Activated CD8-positive, alpha-beta T cell treated with anti-CD3 and anti-CD28 coated beads, Interleukin-2, amount 10 ng/mL, durations not matched to agents 7 days and 5 days (primary cell): ENCODE data around the gene INO80B. TPM values are rescaled to one million over a fixed set of nuclear protein-coding genes. Genes with fewer than 3 reads are reported as not detected.
"Not testable (repeated sequence)": the region's sequence is repeated elsewhere in the genome, so short reads cannot be mapped to it uniquely, and the experiment has no call there.

Experiments used
- ATAC-seq: fragments of 150-1000 bp; cut with Tn5 transposase; one replicate; pipeline ENCODE4 v1.10.0; 2021; ENCODE audit warnings: moderate library complexity
- CTCF ChIA-PET: fragments of 350-600 bp; sonication (Branson Sonifier 250); formaldehyde crosslinking; loops from one replicate; lab custom pipeline; 2021; ENCODE audit warnings: antibody characterized with exemption; lab: Charles Lee
- POLR2A ChIA-PET: fragments of 350-600 bp; sonication (Branson Sonifier 250); formaldehyde crosslinking; loops from one replicate; lab custom pipeline; 2021; ENCODE audit warnings: antibody characterized with exemption; lab: Charles Lee
- DNase-seq: peaks from one replicate; pipeline ENCODE4 v3.0.0-alpha.2; 2020
- H3K27ac Mint-ChIP-seq: one replicate; pipeline ENCODE4 v1.8.0; 2021; ENCODE audit warnings: mild to moderate bottlenecking, mixed read lengths
- H3K27me3 Mint-ChIP-seq: one replicate; pipeline ENCODE4 v1.8.0; 2021; ENCODE audit warnings: low read depth, mixed read lengths
- H3K36me3 Mint-ChIP-seq: one replicate; pipeline ENCODE4 v1.8.0; 2021; ENCODE audit warnings: low read depth, mixed read lengths
- H3K4me1 Mint-ChIP-seq: one replicate; pipeline ENCODE4 v1.8.0; 2021; ENCODE audit warnings: low read depth, mixed read lengths
- H3K4me3 Mint-ChIP-seq: one replicate; pipeline ENCODE4 v1.8.0; 2021; ENCODE audit warnings: mild to moderate bottlenecking, mixed read lengths
- H3K9me3 Mint-ChIP-seq: one replicate; pipeline ENCODE4 v1.8.0; 2022; ENCODE audit warnings: mixed read lengths; ENCODE audit not compliant: insufficient read depth
- total RNA-seq, 2 experiments: library from RNA; stranded (reverse); gene quantifications; one replicate each; pipeline ENCODE4 v1.2.3, GENCODE V29; 2021

The INO80B gene
- total RNA-seq, 2 experiments from 2014 or later = 25.7 to 29.1 TPM

DNA sequence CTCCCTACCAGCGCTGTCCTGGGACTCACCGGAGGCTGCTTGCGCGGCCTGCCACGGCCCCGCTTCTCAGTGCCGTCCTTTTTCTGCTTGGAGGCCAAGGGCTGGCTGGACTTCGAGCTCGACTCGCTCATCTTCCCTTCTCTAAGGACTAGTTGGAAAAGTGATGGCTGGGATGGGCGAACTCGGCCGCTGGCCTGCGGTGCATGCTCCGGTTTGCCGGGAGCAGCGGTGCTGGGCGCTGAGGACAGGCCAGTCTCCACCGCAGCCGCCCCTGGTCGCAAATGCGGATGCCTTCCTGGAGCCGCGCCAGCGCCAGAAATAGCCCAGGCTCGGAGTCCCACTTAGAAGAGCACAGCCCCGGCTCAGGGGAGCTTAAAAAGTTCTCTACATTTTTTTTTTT is 36.6 kb upstream of the INO80B start:
- ChIA-PET CTCF (interaction anchor here (1.0 to 1.2 kb wide), 2 partner anchors 40 to 113 kb away, joined by 3 to 4 read pairs; partner anchors contain the start of gene WBP1), POLR2A (interaction anchor here (0.6 kb wide), 1 partner anchor 82 kb away, joined by 3 read pairs; no protein-coding TSS in a partner anchor)
- H3K4me3 Mint-ChIP-seq = no peak overlapping the region

DNA sequence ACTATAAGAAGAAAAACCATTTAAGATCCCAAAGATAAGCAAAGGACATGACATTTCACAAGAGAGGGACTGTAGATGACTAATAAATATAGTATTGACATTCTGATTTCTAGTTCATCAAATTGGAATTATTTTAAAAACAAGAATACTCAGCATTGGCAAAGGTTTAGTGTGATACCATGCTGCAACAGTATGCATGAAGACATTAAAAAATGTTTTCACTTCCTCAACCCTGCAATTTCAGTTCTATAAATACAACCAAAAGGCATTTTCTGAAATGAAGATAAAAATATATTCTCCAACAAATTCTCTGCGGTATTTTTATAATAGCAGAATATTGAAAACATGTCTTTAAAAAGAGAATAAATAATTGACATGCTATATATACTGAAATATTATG is 35.5 kb upstream of the INO80B start:
- CTCF ChIA-PET = interaction anchor here (0.9 to 1.0 kb wide), 2 partner anchors 27 to 112 kb away, joined by 3 read pairs; no protein-coding TSS in a partner anchor
- peaks cover 43% of the 10 kb centered on the region for H3K4me1 Mint-ChIP-seq

More for the DNA sequence above, 36.6 kb upstream of the INO80B start:
- DNase-seq = no peak
- Mint-ChIP-seq H3K27ac (no peak overlapping the region), H3K4me1 (peaks cover 49% of the 10 kb centered on the region), H3K9me3 (no peaks in the 10 kb centered on the region), H3K27me3 (no peaks in the 10 kb centered on the region), H3K36me3 (peaks cover 6% of the 10 kb centered on the region)
- no peak for ATAC-seq

DNA sequence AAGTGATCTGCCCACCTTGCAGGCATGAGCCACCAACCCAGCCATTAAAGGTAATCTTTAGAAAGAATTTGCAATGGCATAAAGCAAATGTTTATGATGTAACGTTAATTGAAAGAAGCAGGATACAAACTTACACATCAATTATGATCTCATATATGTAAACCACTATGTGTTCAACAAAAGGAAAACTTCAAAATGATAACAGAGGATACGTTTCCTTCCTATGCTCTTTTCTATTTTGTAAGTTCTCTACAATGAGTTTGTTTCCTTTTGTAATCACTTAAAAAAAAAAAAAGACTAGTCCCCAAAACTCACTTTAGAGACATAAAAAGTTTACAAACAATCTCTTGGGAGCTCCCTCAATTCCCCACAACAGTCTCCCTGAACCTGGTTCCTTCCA is 34.9 kb upstream of the INO80B start:
- no peak for ATAC-seq
- ChIA-PET CTCF (interaction anchor here (1.0 kb wide), 1 partner anchor 166 kb away, joined by 3 read pairs; no protein-coding TSS in a partner anchor), POLR2A (no interaction called here)
- Mint-ChIP-seq H3K27ac (peak overlapping the region; percentile 5), H3K9me3 (no peaks in the 10 kb centered on the region), H3K36me3 (peaks cover 12% of the 10 kb centered on the region), H3K4me3 (no peak overlapping the region), H3K27me3 (no peaks in the 10 kb centered on the region), H3K4me1 (peaks cover 40% of the 10 kb centered on the region)
- no peak for DNase-seq

More for the DNA sequence above, 35.5 kb upstream of the INO80B start:
- H3K4me3 Mint-ChIP-seq = no peak overlapping the region
- POLR2A ChIA-PET = interaction anchor here (0.6 kb wide), 1 partner anchor 45 kb away, joined by 3 read pairs; no protein-coding TSS in a partner anchor
- no peaks in the 10 kb centered on the region for H3K27me3 Mint-ChIP-seq
- ATAC-seq (no peak), DNase-seq (no peak)
- peaks cover 8% of the 10 kb centered on the region for H3K36me3 Mint-ChIP-seq
- no peaks in the 10 kb centered on the region for H3K9me3 Mint-ChIP-seq
- H3K27ac Mint-ChIP-seq = no peak overlapping the region

DNA sequence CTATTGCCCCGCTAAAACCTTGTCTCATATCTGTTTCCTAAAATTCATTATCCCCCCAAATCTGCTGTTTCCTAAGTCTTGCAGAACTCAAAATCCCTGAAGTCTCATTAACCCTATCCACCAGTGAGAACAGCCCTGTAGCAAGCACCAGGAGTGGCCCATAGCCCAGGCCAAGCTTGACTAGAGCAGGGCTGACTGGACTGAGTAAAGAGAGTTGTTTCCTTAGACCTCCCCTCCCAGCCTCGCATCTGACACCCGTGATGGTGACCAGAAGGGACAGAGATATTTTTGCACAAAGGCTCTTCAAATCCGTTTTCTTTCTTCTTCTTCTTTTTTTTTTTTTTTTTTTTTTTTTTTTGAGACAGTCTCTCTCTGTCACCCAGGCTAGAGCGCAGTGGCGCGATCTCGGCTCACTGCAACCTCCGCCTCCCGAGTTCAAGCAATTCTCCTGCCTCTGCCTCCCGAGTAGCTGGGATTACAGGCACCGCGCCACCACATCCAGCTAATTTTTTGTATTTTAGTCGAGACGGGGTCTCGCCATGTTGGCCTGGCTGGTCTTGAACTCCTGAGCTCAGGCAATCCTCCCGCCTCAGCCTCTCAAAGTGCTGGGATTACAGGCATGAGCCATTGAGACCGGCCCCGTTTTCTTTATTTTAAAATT is 34.3 kb upstream of the INO80B start:
- H3K36me3 Mint-ChIP-seq = peaks cover 18% of the 10 kb centered on the region
- H3K4me3 Mint-ChIP-seq = peak overlapping the region; percentile 100
- not testable (repeated sequence) for DNase-seq, H3K9me3 Mint-ChIP-seq, ATAC-seq, H3K27me3 Mint-ChIP-seq
- H3K27ac Mint-ChIP-seq = peak overlapping the region; percentile 100
- POLR2A ChIA-PET = interaction anchor here (0.7 to 2.8 kb wide), 10 partner anchors 9 to 242 kb away, joined by 3 to 14 read pairs (median 4); partner anchors contain the start of genes INO80B and MOB1A
- CTCF ChIA-PET = interaction anchor here (1.0 to 2.1 kb wide), 6 partner anchors 19 to 165 kb away, joined by 3 to 8 read pairs (median 4); partner anchors contain the start of genes INO80B and WBP1
- peaks cover 38% of the 10 kb centered on the region for H3K4me1 Mint-ChIP-seq

DNA sequence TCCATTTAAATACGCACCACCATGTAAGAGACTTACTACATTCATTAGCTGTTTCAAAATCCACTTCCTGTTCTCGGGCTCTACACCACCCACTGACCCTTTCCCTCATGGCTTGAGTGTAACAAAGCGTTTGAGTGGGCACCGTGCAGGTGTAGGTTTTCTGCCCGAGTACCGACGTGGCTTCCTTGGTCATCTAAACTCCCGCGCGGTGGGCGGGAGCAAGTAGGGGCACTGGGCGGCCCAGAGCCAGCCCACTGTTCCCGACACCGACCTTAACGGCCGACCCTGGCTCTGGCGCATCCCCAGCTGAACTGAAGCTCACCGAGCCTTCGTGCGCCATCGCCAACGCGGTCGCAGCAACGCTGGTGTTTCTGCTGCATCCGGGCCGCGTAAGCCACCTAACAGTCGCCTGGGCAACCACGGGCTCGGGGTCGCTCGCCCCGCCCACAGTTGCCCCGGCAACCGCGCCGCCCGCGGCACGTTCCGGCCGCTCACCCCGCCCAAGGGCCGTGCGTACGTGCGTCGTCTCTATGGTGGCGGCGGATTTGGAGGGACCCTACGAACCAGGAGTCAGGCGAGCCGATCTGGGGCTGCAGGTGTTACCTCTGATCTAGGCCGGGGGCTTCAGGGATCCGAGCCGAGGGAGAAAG is 33.5 kb upstream of the INO80B start, which contains the start of the genes C2orf81 and WDR54:
C2orf81 (minus strand) TSS at position 399 of the 650 bp plus-strand sequence; CDS start at position 340, 59 bp downstream.
WDR54 (plus strand) TSS at position 510 of the 650 bp plus-strand sequence. CDS start 424 bp downstream, outside the sequence.
- peak; percentile 96 for DNase-seq
- CTCF ChIA-PET = interaction anchor here (0.9 to 2.1 kb wide), 7 partner anchors 20 to 111 kb away, joined by 3 to 8 read pairs (median 4); partner anchors contain the start of genes INO80B and WBP1
- POLR2A ChIA-PET = interaction anchor here (0.7 to 2.8 kb wide), 10 partner anchors 8 to 243 kb away, joined by 3 to 14 read pairs (median 4); partner anchors contain the start of genes INO80B and MOB1A
- Mint-ChIP-seq H3K27ac (peak within 1 kb of the TSS; percentile 100), H3K9me3 (no peaks in the 10 kb centered on the region), H3K4me1 (peaks cover 33% of the 10 kb centered on the region), H3K4me3 (peak within 1 kb of the TSS; percentile 100), H3K27me3 (no peaks in the 10 kb centered on the region), H3K36me3 (peaks cover 20% of the 10 kb centered on the region)
- ATAC-seq = peak; percentile 85

DNA sequence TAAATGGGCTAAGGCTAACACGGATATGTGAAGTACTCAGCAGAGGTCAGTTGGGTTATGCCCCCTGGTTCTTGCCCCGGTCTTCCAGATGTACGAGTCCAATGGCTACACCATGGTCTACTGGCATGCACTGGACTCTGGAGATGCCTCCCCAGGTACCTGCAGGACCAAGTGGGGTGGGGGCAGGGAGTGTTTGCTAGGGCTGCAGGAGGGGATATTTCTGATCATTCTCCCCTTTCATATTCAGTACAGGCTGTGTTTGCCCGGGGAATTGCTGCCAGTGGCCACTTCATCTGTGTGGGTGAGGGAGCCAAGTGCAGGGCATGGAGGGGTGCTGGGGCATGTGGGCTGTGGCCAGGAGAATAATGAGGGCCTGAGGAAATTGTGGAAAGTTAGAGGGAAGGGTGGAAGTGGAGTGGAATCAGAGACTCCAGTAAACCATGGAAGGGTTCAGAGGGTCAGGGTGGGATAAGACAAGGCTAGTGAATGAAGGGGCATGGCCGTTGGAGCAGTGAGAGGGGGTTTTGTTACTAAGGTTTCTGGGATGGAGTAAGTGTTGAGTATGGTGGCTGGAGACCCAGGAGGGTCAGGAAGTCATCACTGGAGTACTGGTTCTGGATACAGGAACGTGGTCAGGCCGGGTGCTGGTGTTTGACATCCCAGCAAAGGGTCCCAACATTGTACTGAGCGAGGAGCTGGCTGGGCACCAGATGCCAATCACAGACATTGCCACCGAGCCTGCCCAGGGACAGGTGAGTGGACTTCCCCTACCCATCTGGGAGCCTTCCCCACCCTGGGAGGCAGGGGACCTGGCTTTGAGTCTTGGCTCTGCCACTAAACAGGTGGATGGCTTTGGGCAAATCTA is 31.4 kb upstream of the INO80B start:
- CTCF ChIA-PET = no interaction called here
- H3K27me3 Mint-ChIP-seq = no peaks in the 10 kb centered on the region
- POLR2A ChIA-PET = interaction anchor here (1.3 kb wide), 1 partner anchor 34 kb away, joined by 4 read pairs; no protein-coding TSS in a partner anchor
- ATAC-seq (no peak), DNase-seq (no peak)
- no peaks in the 10 kb centered on the region for H3K9me3 Mint-ChIP-seq
- H3K4me1 Mint-ChIP-seq = peaks cover 33% of the 10 kb centered on the region
- H3K36me3 Mint-ChIP-seq = peaks cover 24% of the 10 kb centered on the region
- peak overlapping the region; percentile 100 for H3K4me3 Mint-ChIP-seq
- H3K27ac Mint-ChIP-seq = peak overlapping the region; percentile 100

DNA sequence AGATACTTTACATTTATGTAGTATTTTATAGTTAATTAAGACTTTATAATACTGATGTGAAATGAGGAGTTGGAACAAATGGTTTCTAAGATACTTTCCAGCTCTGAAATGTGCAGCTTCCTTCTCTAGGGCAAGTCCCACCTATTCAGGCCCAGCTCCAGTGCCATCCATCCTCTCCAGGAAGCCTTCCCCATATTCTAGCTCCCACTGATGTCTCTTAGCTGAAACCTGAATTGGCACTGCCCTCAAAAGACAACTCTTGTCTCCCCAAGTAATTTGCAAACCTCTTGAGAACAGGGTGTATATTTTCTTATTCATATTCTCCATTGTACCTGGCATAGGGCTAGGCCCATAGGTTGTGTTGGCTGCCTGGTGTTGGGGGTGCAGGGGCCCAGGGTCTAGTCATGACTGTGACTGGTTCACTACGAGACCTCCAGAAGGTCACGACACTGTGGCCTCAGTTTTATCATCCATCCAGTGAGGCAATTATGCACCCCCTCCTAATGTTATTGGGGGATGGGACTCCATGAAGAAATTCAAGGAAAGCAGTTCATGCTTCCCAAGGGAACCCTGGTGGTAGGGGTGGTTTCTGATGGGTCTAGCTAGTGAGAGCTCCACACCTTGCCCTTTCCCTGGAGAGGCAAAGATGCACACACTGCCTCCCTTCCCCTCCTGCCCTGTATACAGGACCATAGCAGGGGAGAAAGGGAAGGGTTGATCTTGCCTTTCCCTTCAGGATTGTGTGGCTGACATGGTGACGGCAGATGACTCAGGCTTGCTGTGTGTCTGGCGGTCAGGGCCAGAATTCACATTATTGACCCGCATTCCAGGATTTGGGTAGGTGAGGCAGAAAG is 30.5 kb upstream of the INO80B start:
- POLR2A ChIA-PET = no interaction called here
- no peak for ATAC-seq
- Mint-ChIP-seq H3K36me3 (peaks cover 24% of the 10 kb centered on the region), H3K27ac (no peak overlapping the region), H3K4me1 (peaks cover 33% of the 10 kb centered on the region), H3K9me3 (no peaks in the 10 kb centered on the region), H3K4me3 (no peak overlapping the region), H3K27me3 (no peaks in the 10 kb centered on the region)
- DNase-seq = no peak
- CTCF ChIA-PET = no interaction called here

DNA sequence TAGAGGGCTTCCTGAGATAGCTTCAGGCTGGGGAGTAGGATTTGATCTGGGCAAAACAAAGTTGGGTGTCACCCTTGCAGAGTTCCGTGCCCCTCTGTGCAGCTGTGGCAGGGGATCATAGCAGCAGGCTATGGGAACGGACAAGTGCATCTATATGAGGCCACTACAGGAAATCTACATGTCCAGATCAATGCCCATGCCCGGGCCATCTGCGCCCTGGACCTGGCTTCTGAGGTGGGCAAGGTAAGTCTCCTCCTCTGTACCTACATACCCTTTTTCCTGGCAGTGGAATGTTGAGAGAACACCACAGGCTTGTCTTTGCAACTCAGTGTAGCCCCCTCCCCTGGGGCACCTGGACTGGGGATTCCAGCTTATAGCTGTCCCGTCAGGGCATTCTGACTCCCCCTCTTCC is 29.9 kb upstream of the INO80B start:
- H3K27me3 Mint-ChIP-seq = no peaks in the 10 kb centered on the region
- H3K9me3 Mint-ChIP-seq = no peaks in the 10 kb centered on the region
- H3K36me3 Mint-ChIP-seq = peaks cover 24% of the 10 kb centered on the region
- CTCF ChIA-PET = no interaction called here
- no peak for DNase-seq
- no peak overlapping the region for H3K27ac Mint-ChIP-seq
- no peak overlapping the region for H3K4me3 Mint-ChIP-seq
- POLR2A ChIA-PET = no interaction called here
- peaks cover 30% of the 10 kb centered on the region for H3K4me1 Mint-ChIP-seq
- ATAC-seq = no peak

DNA sequence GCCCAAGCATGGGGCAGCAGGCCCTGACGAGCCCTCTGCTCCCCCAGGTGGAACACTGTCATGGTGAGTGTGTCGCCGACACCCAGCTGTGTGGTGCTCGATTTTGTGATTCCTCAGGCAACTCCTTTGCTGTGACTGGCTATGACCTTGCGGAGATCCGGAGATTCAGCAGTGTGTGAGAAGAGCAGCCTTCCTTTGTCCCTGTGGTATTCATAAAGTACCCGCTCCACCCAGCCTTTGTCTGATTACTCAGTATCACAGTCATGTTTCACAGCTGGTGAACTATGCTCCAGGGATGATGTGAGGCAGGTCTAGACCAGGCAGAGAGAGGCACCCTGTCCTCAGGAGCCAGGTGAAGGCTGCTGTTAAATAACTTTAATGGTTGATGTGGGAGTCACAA is 29.4 kb upstream of the INO80B start:
- Mint-ChIP-seq H3K4me1 (peaks cover 27% of the 10 kb centered on the region), H3K4me3 (no peak overlapping the region), H3K27me3 (no peaks in the 10 kb centered on the region), H3K36me3 (peaks cover 24% of the 10 kb centered on the region), H3K27ac (no peak overlapping the region), H3K9me3 (no peaks in the 10 kb centered on the region)
- ChIA-PET POLR2A (no interaction called here), CTCF (no interaction called here)
- ATAC-seq (no peak), DNase-seq (no peak)

DNA sequence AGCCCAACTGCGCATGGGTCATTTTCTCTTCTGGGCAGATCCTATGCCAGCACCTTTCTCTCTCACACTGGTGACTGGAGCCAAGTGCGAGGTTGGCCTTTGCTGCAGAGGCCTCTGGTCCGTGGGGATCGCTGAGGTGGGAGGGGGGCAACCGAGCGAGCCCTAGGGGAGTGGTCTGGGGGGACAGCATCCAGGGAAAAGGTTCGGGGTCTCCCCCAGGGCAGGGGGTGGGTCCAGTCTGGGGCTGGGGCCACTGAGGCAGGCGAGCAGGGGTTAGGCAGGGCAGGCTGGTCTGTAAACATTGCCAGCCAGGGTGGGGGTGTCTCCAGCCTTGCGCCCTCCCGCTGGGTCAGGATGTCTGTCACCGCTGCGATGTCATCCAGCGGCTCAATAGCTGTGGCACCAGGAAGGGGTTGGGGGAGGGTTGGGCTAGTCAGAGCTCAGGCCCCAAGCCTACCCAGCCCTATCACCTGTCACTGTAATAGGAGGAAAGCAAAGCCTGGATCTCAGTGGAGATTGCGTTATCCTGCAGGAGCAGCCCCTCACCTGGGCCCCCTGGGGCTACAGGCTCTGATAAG is 28.6 kb upstream of the INO80B start:
- Mint-ChIP-seq H3K4me3 (no peak overlapping the region), H3K36me3 (peaks cover 24% of the 10 kb centered on the region), H3K27me3 (no peaks in the 10 kb centered on the region), H3K27ac (no peak overlapping the region), H3K4me1 (peaks cover 23% of the 10 kb centered on the region), H3K9me3 (no peaks in the 10 kb centered on the region)
- no peak for ATAC-seq
- ChIA-PET CTCF (no interaction called here), POLR2A (no interaction called here)
- no peak for DNase-seq
